Heart right ventricle (tissue), 16 donors: ENCODE measurements around the gene BHLHA15. TPM values are rescaled to one million over a fixed set of nuclear protein-coding genes. Genes with fewer than 3 reads are reported as not detected.

Experiments used
- ATAC-seq, 8 donors: fragments of 200-7000 bp; cut with Tn5 transposase; one replicate each; pipeline ENCODE4 v1.9.1; 2020; ENCODE audit warnings: mild to moderate bottlenecking in 8 of 8, moderate library complexity in 8 of 8, moderate number of reproducible peaks in 1 of 8
- DNase-seq, 2 donors: peaks; one replicate each; pipeline ENCODE4 v3.0.0-alpha.2; 2020
- H3K27ac ChIP-seq, 10 donors: fragments of 200-600 bp; sonication (generic) in 2 of 10; one replicate each; pipeline versions ENCODE4 v1.5.0 to v1.8.0; 2020 to 2022; ENCODE audit warnings: mild to moderate bottlenecking in 3 of 10
- H3K27me3 ChIP-seq, 7 donors: fragments of 200-600 bp; one replicate each; pipeline ENCODE4 v1.8.0; 2021 to 2022; ENCODE audit warnings: mild to moderate bottlenecking in 2 of 7
- H3K36me3 ChIP-seq, 9 donors: fragments of 200-600 bp; sonication (generic) in 1 of 9; one replicate each; pipeline versions ENCODE4 v1.5.0 to v1.8.0; 2020 to 2022; ENCODE audit warnings: mild to moderate bottlenecking in 2 of 9
- H3K4me1 ChIP-seq, 9 donors: fragments of 200-600 bp; sonication (generic) in 1 of 9; one replicate each; pipeline versions ENCODE4 v1.5.0 to v1.8.0; 2020 to 2022; ENCODE audit warnings: mild to moderate bottlenecking in 4 of 9
- H3K4me3 ChIP-seq, 10 donors: fragments of 200-600 bp; sonication (generic) in 2 of 10; one replicate each; pipeline versions ENCODE4 v1.5.0 to v1.8.0; 2020 to 2022; ENCODE audit warnings: mild to moderate bottlenecking in 7 of 10, moderate library complexity in 2 of 10
- H3K9me3 ChIP-seq, 11 donors: fragments of 200-600 bp in 10 of 11; sonication (generic) in 2 of 11; one replicate each; pipeline versions ENCODE4 v1.5.0 to v1.8.0; 2013 to 2022; ENCODE audit warnings: mild to moderate bottlenecking in 2 of 11, control low read depth in 1 of 11, moderate library complexity in 1 of 11
- WGBS, 2 donors: extraction: QIAGEN DNeasy Blood & Tissue Kit; methylation state at CpG; one replicate each; pipeline ENCODE4 v1.1.7; 2013; ENCODE audit warnings: inconsistent platforms in 1 of 2; 5-methylcytosine and 5-hydroxymethylcytosine counted together
- intact Hi-C, 10 donors: fragments of 100-400 bp; cut with DNase I; formaldehyde crosslinking; loops; one replicate each; pipeline versions ENCODE4 v1.11.1 to v1.14.2; 2022
- polyA plus RNA-seq, 2 donors: library from polyadenylated mRNA; stranded (reverse); fragments of 200-250 nt; gene quantifications; one replicate each; pipeline ENCODE4 v1.2.3, GENCODE V29; 2013
- total RNA-seq, 10 donors: library from RNA; stranded (reverse); fragmentation: NEBNext Ultra II Directional in 3 of 10; extraction: Animal tissue kit (Norgen Biotek cat#: 25700) in 3 of 10; gene quantifications; one replicate each; pipeline versions ENCODE4 v1.2.1 to v1.2.4, GENCODE V29; 2021 to 2023
- TF ChIP-seq, protein P1 (sequence below), 9 donors: fragments of 200-600 bp; sonication (generic) in 2 of 9; IDR thresholded peaks; one replicate each; pipeline versions ENCODE4 v1.5.0 to v1.8.0; 2021 to 2022; ENCODE audit warnings: antibody characterized with exemption in 9 of 9, mild to moderate bottlenecking in 5 of 9, moderate library complexity in 1 of 9
- donor health status: Arrhythmogenic right ventricular cardiomyopathy.
- donor health status: ischemic (EF 13 %, LVEDD 7.1; RV severe dilation, severe dysfunction).
- donor health status: healthy with polysubstance abuse.
- donor health status: DM: no; HTN: yes; CAD: no.
- donor health status: DM: no; HTN: no; CAD: no.
- donor health status: ischemic (EF 25% LVEDD 6.9; RV normal size, moderate dysfunction).
- donor health status: ischemic (EF 25% LVEDD 5.7; RV mildly dilated, moderate dysfunction).
- donor health status: healthy.
- donor health status: DM: yes; HTN: yes; CAD: no.
- donor health status: Ischemic cardiomyopathy.
- donor health status: ischemic (EF 35%, LVEDD 5.7; RV mildly dilated, moderate dysfunction).
- donor health status: nonischemic (EF 11% LVEDD 7.7; RV severe dilation, severe dysfunction).
- donor health status: DM: yes; HTN: yes; CAD: no.
- donor health status: PGD.
- donor health status: ischemic (EF 29% LVEDD 5.4; RV normal size, mild dysfunction).
- donor health status: nonischemic (EF 23%, LVEDD 6.1; RV moderate dilation, normal function).

Gene BHLHA15
- total and polyA plus RNA-seq, 12 donors: 0.06 TPM; not detected in 11

- Histone ChIP-seq H3K36me3 (peaks cover 0 to 94% (median 29%) of the 10 kb centered on the region in 9 donors), H3K27ac (no peak overlapping the region), H3K4me1 (no peaks in the 10 kb centered on the region), H3K4me3 (no peak overlapping the region), H3K9me3 (no peaks in the 10 kb centered on the region), H3K27me3 (no peaks in the 10 kb centered on the region)
- intact Hi-C loops: loop anchor here in 1 of 10 donors (10.0 kb wide), 1 partner anchor 205 kb away; no protein-coding TSS in a partner anchor
- 88 to 91% methylated on average over 17 of the region's 17 CpGs for WGBS, 2 donors
- no peak for ATAC-seq
- DNase-seq: no peak
- TF ChIP-seq, protein P1, sequence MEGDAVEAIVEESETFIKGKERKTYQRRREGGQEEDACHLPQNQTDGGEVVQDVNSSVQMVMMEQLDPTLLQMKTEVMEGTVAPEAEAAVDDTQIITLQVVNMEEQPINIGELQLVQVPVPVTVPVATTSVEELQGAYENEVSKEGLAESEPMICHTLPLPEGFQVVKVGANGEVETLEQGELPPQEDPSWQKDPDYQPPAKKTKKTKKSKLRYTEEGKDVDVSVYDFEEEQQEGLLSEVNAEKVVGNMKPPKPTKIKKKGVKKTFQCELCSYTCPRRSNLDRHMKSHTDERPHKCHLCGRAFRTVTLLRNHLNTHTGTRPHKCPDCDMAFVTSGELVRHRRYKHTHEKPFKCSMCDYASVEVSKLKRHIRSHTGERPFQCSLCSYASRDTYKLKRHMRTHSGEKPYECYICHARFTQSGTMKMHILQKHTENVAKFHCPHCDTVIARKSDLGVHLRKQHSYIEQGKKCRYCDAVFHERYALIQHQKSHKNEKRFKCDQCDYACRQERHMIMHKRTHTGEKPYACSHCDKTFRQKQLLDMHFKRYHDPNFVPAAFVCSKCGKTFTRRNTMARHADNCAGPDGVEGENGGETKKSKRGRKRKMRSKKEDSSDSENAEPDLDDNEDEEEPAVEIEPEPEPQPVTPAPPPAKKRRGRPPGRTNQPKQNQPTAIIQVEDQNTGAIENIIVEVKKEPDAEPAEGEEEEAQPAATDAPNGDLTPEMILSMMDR (IDR thresholded peaks at IDR 0.05): no peak
Measured at GRCh38 chr7:98229991-98230745, 18.9 kb downstream of the BHLHA15 start.

DNA sequence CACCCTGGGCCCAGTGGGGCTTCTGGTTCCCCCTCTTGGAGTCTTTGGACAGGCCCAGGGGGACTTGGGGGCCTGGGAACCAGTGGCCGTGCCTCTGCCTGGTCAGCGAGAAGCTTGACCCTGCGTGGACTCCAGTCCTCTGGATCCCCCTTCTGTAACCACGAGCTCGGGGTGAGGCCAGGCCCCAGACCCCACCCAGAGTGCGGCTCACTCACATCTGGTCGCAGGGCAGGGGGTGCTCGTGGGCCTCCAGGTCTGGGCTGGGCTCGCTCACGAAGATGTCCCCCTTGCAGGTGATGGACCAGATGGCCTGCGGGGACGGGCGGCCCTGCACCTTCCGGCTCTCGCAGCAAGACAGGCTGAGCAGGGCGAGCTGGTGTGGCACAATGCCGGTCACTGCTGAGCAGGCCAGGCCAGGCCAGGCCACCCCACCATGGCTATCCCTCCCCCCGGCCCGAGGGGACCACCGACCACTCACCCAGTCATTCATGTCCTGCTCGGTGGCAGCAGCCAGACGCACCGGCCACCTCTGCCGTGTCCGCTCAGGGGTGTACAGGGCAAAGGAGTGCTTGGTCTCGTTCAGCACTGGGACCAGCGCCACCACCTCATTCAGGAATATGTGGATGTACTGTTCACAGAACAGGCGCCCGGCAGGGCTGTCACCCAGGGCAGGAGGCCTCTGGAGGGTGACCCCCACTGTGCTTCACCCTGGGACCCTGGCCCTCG is 19.7 kb downstream of the BHLHA15 start:
- no peaks in the 10 kb centered on the region for H3K4me1 ChIP-seq
- H3K9me3 ChIP-seq: no peaks in the 10 kb centered on the region
- no peak overlapping the region for H3K4me3 ChIP-seq
- WGBS, 2 donors: 97% methylated on average over 30 of the region's 30 CpGs
- no peak for DNase-seq
- no peaks in the 10 kb centered on the region for H3K27me3 ChIP-seq
- TF ChIP-seq, protein P1 (IDR thresholded peaks at IDR 0.05): no peak
- no peak overlapping the region for H3K27ac ChIP-seq
- intact Hi-C loops: loop anchor here in 1 of 10 donors (10.0 kb wide), 1 partner anchor 206 kb away; no protein-coding TSS in a partner anchor
- H3K36me3 ChIP-seq: peaks cover 0 to 94% (median 25%) of the 10 kb centered on the region in 9 donors
- no peak for ATAC-seq

- TF ChIP-seq, protein P1 (IDR thresholded peaks at IDR 0.05): no peak
- H3K4me1 ChIP-seq: no peaks in the 10 kb centered on the region
- H3K27me3 ChIP-seq: no peaks in the 10 kb centered on the region
- WGBS, 2 donors: 92 to 97% methylated on average over 25 of the region's 25 CpGs
- H3K27ac ChIP-seq: no peak overlapping the region
- no peak overlapping the region for H3K4me3 ChIP-seq
- intact Hi-C loops: loop anchor here in 1 of 10 donors (10.0 kb wide), 1 partner anchor 207 kb away; no protein-coding TSS in a partner anchor
- DNase-seq (no peak), ATAC-seq (no peak)
- H3K36me3 ChIP-seq: peaks cover 0 to 94% (median 17%) of the 10 kb centered on the region in 9 donors
- no peaks in the 10 kb centered on the region for H3K9me3 ChIP-seq
Measured at GRCh38 chr7:98231493-98232262, 20.4 kb downstream of the BHLHA15 start.

GRCh38 chr7:98232263-98232585 is 21.0 kb downstream of the BHLHA15 start:
- TF ChIP-seq, protein P1 (IDR thresholded peaks at IDR 0.05): no peak
- Histone ChIP-seq H3K4me1 (no peaks in the 10 kb centered on the region), H3K36me3 (peaks cover 0 to 94% (median 16%) of the 10 kb centered on the region in 9 donors), H3K9me3 (no peaks in the 10 kb centered on the region), H3K27ac (no peak overlapping the region), H3K4me3 (no peak overlapping the region), H3K27me3 (no peaks in the 10 kb centered on the region)
- DNase-seq (no peak), ATAC-seq (no peak)
- intact Hi-C loops: loop anchor here in 1 of 10 donors (10.0 kb wide), 1 partner anchor 207 kb away; no protein-coding TSS in a partner anchor
- WGBS, 2 donors: 94 to 95% methylated on average over 8 of the region's 8 CpGs
